Measurements from ENCODE around the gene SH3YL1.

SH3YL1 gene

GRCh38 chr2:264493-265468, 949 bp upstream of the SH3YL1 start, which contains the start of gene ACP1:
Gene ACP1 (plus strand): TSS chr2:264947. CDS start chr2:264965, 18 bp downstream.
- Histone ChIP-seq H3K4me2 (ENCODE audit: insufficient read depth, low read length) (peak within 1 kb of the TSS; percentile 87), H3K79me2 (ENCODE audit: insufficient read depth, low read length) (peaks cover 64% of the 10 kb centered on the region), H3K4me1 (ENCODE audit: insufficient read depth, low read length) (peaks cover 47% of the 10 kb centered on the region), H4K20me1 (ENCODE audit: insufficient read depth, low read length) (peaks cover 40% of the 10 kb centered on the region), H3K27ac (ENCODE audit: low read length) (peak within 1 kb of the TSS; percentile 89), H3K4me3 (ENCODE audit: low read depth in 1 of 2, low read length in 2 of 2) (peak within 1 kb of the TSS; percentile 88 to 90; a peak in 3 of 4 replicates), H3K9ac (ENCODE audit: low read depth, low read length) (peak within 1 kb of the TSS; percentile 77), H2AFZ (ENCODE audit: low read depth, low read length) (peak within 1 kb of the TSS; percentile 81), H3K36me3 (ENCODE audit: insufficient read depth, low read length) (peaks cover 14% of the 10 kb centered on the region), H3K27me3 (ENCODE audit: insufficient read depth, low read length, poor library complexity) (no peaks in the 10 kb centered on the region), H3K9me3 (ENCODE audit: insufficient read depth, low read length, severe bottlenecking) (no peaks in the 10 kb centered on the region)
- peak; percentile 89 for ATAC-seq (ENCODE audit: insufficient read depth, low read depth)
- peak; percentile 93 for DNase-seq
- TF ChIP-seq EZH2 (IDR thresholded peaks at IDR 0.05; ENCODE audit: borderline replicate concordance, low read depth, low read length, severe bottlenecking): no peak
- TF ChIP-seq, protein P1, sequence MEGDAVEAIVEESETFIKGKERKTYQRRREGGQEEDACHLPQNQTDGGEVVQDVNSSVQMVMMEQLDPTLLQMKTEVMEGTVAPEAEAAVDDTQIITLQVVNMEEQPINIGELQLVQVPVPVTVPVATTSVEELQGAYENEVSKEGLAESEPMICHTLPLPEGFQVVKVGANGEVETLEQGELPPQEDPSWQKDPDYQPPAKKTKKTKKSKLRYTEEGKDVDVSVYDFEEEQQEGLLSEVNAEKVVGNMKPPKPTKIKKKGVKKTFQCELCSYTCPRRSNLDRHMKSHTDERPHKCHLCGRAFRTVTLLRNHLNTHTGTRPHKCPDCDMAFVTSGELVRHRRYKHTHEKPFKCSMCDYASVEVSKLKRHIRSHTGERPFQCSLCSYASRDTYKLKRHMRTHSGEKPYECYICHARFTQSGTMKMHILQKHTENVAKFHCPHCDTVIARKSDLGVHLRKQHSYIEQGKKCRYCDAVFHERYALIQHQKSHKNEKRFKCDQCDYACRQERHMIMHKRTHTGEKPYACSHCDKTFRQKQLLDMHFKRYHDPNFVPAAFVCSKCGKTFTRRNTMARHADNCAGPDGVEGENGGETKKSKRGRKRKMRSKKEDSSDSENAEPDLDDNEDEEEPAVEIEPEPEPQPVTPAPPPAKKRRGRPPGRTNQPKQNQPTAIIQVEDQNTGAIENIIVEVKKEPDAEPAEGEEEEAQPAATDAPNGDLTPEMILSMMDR (IDR thresholded peaks at IDR 0.05; ENCODE audit: borderline replicate concordance, extremely low read depth, low read length, poor library complexity, severe bottlenecking): peak; percentile 18

GRCh38 chr2:263022-263738, 652 bp downstream of the SH3YL1 start:
- DNase-seq (no peak), ATAC-seq (ENCODE audit: insufficient read depth, low read depth) (no peak)
- peaks cover 48% of the 10 kb centered on the region for H3K79me2 ChIP-seq (ENCODE audit: insufficient read depth, low read length)
- TF ChIP-seq, protein P1 (IDR thresholded peaks at IDR 0.05; ENCODE audit: borderline replicate concordance, extremely low read depth, low read length, poor library complexity, severe bottlenecking): no peak
- no peak for TF ChIP-seq EZH2 (IDR thresholded peaks at IDR 0.05; ENCODE audit: borderline replicate concordance, low read depth, low read length, severe bottlenecking)
- H3K4me1 ChIP-seq (ENCODE audit: insufficient read depth, low read length): peaks cover 39% of the 10 kb centered on the region
- H3K27me3 ChIP-seq (ENCODE audit: insufficient read depth, low read length, poor library complexity): no peaks in the 10 kb centered on the region
- no peak overlapping the region for H2AFZ ChIP-seq (ENCODE audit: low read depth, low read length)
- peak overlapping the region; percentile 87 for H3K4me2 ChIP-seq (ENCODE audit: insufficient read depth, low read length)
- peaks cover 11% of the 10 kb centered on the region for H3K36me3 ChIP-seq (ENCODE audit: insufficient read depth, low read length)
- H4K20me1 ChIP-seq (ENCODE audit: insufficient read depth, low read length): peaks cover 24% of the 10 kb centered on the region
- H3K9me3 ChIP-seq (ENCODE audit: insufficient read depth, low read length, severe bottlenecking): no peaks in the 10 kb centered on the region
- no peak overlapping the region for H3K27ac ChIP-seq (ENCODE audit: low read length)
- peak overlapping the region in 1 of 2 experiments; percentile 90; a peak in 1 of 4 replicates for H3K4me3 ChIP-seq (ENCODE audit: low read depth in 1 of 2, low read length in 2 of 2)
- peak overlapping the region; percentile 77; the same call in 1 of the 2 replicates for H3K9ac ChIP-seq (ENCODE audit: low read depth, low read length)

DNA sequence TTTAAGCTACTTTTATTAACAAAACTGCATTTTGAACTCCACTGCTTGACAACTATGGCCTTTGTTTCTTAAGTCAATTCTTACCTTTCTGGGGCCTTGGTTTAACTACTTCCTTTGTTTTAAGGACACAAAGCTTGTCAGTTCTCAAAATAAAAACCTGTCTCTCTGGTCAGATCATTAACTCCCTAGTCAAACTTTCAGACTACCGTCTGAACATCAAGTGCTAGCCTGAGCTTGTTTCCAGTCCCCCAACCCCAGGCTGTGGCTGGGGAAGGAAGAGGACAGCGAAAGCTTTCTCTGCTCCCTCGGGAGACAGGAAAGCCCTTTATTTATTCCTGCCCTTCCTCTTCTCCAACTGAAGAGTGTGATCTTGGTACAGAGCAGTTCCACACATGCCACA, 1.7 kb downstream of the SH3YL1 start:
- peaks cover 2% of the 10 kb centered on the region for H3K9me3 ChIP-seq (ENCODE audit: insufficient read depth, low read length, severe bottlenecking)
- H3K79me2 ChIP-seq (ENCODE audit: insufficient read depth, low read length): peaks cover 38% of the 10 kb centered on the region
- peaks cover 14% of the 10 kb centered on the region; the same call in 1 of the 2 replicates for H4K20me1 ChIP-seq (ENCODE audit: insufficient read depth, low read length)
- peaks cover 30% of the 10 kb centered on the region for H3K4me1 ChIP-seq (ENCODE audit: insufficient read depth, low read length)
- ATAC-seq (ENCODE audit: insufficient read depth, low read depth) (no peak), DNase-seq (no peak)
- no peaks in the 10 kb centered on the region for H3K27me3 ChIP-seq (ENCODE audit: insufficient read depth, low read length, poor library complexity)
- H3K4me2 ChIP-seq (ENCODE audit: insufficient read depth, low read length): no peak overlapping the region
- H3K9ac ChIP-seq (ENCODE audit: low read depth, low read length): no peak overlapping the region
- no peak for TF ChIP-seq EZH2 (IDR thresholded peaks at IDR 0.05; ENCODE audit: borderline replicate concordance, low read depth, low read length, severe bottlenecking)
- TF ChIP-seq, protein P1 (IDR thresholded peaks at IDR 0.05; ENCODE audit: borderline replicate concordance, extremely low read depth, low read length, poor library complexity, severe bottlenecking): no peak
- no peak overlapping the region for H3K4me3 ChIP-seq (ENCODE audit: low read depth in 1 of 2, low read length in 2 of 2)
- no peak overlapping the region for H3K27ac ChIP-seq (ENCODE audit: low read length)
- peaks cover 5% of the 10 kb centered on the region; the same call in 1 of the 2 replicates for H3K36me3 ChIP-seq (ENCODE audit: insufficient read depth, low read length)
- no peak overlapping the region for H2AFZ ChIP-seq (ENCODE audit: low read depth, low read length)
